Transverse colon (tissue), 4 donors: Measurements from ENCODE around the gene YJEFN3. TPM values are rescaled to one million over a fixed set of nuclear protein-coding genes. Genes with fewer than 3 reads are reported as not detected.

Experiments
- DNase-seq: peaks from one replicate; pipeline ENCODE4 v3.0.0-alpha.2; 2019
- H3K27ac ChIP-seq, 4 donors: fragments of 200-600 bp; sonication (generic); 2 replicates each; pipeline ENCODE4 v1.5.1; 2016 to 2018; ENCODE audit warnings: inconsistent platforms in 4 of 4
- H3K27me3 ChIP-seq: fragments of 200-600 bp; sonication (generic); 2 replicates; pipeline ENCODE4 v1.5.1; 2017; ENCODE audit warnings: inconsistent platforms
- H3K36me3 ChIP-seq, 4 donors: fragments of 200-600 bp; sonication (generic); 2 replicates each; pipeline ENCODE4 v1.5.1; 2017 to 2019; ENCODE audit warnings: inconsistent platforms in 4 of 4
- H3K4me1 ChIP-seq, 4 donors: fragments of 200-600 bp; sonication (generic); 2 replicates each; pipeline ENCODE4 v1.5.1; 2017 to 2020; ENCODE audit warnings: inconsistent platforms in 4 of 4
- H3K4me3 ChIP-seq, 4 donors: fragments of 200-600 bp; sonication (generic); 1 replicate in 1 of 4; 2 replicates in 3 of 4; pipeline versions ENCODE4 v1.5.1 to v1.6.1; 2017 to 2019; ENCODE audit warnings: inconsistent platforms in 4 of 4
- H3K9me3 ChIP-seq, 2 donors: fragments of 200-600 bp; sonication (generic); 2 replicates each; pipeline ENCODE4 v1.5.1; 2017 to 2019; ENCODE audit warnings: inconsistent platforms in 2 of 2
- CTCF ChIP-seq, 5 experiments: fragments of 200-600 bp in 3 of 5; fragments of 450-650 bp in 2 of 5; sonication (generic) in 3 of 5; IDR thresholded peaks; 1 replicate in 2 of 5; 2 replicates in 3 of 5; pipeline ENCODE4 v1.5.1; 2016 to 2017; ENCODE audit warnings: antibody characterized with exemption in 5 of 5, inconsistent platforms in 3 of 5, mild to moderate bottlenecking in 2 of 5, moderate library complexity in 1 of 5
- EP300 ChIP-seq: sonication (generic); formaldehyde crosslinking; IDR thresholded peaks from one replicate; pipeline ENCODE4 v1.6.1; 2017; ENCODE audit warnings: antibody characterized with exemption, low read depth
- POLR2A ChIP-seq: fragments of 450-650 bp; IDR thresholded peaks from one replicate; pipeline ENCODE4 v1.6.1; 2016; ENCODE audit warnings: antibody characterized with exemption, mild to moderate bottlenecking, moderate library complexity
- POLR2AphosphoS5 ChIP-seq, 3 donors: sonication (generic); formaldehyde crosslinking; IDR thresholded peaks; one replicate each; pipeline ENCODE4 v1.6.1; 2016; ENCODE audit warnings: antibody characterized with exemption in 3 of 3
- WGBS, 2 donors: methylation state at CpG; one replicate each; pipeline ENCODE4 v1.1.5; 2018; ENCODE audit warnings: low coverage in 1 of 2; 5-methylcytosine and 5-hydroxymethylcytosine counted together
- in situ Hi-C, 4 donors: fragments of 200-750 bp; cut with MboI; loops; one replicate each; pipeline versions ENCODE4 v1.15.0 to v1.15.1; 2017; ENCODE audit warnings: low sequenced_read_pairs in 3 of 4, low pct_ligation_motif_present in 1 of 4, low pct_unique_long_range_greater_than_20kb in 1 of 4
- intact Hi-C: fragments of 100-400 bp; cut with DNase I; formaldehyde crosslinking; loops from one replicate; pipeline ENCODE4 v1.15.1; 2023; ENCODE audit warnings: low total_unique reads
- total RNA-seq, 4 donors: library from RNA; depleted of rRNA; stranded (reverse); fragments of >200 nt; gene quantifications; one replicate each; pipeline ENCODE4 v1.1.0, GENCODE V29; 2016

The YJEFN3 gene
- total RNA-seq, 4 donors from 2014 or later: 3.5 to 6.0 (median 4.0) TPM

GRCh38 chr19:19537075-19538048, 8.7 kb downstream of the YJEFN3 start:
- H3K27me3 ChIP-seq: peaks cover 59% of the 10 kb centered on the region
- no peak overlapping the region for H3K27ac ChIP-seq
- TF ChIP-seq POLR2A (no peak), CTCF (IDR thresholded peaks at IDR 0.05) (no peak), EP300 (no peak)
- H3K4me1 ChIP-seq: peaks cover 16 to 37% (median 29%) of the 10 kb centered on the region in 4 donors
- DNase-seq: no peak
- WGBS, 2 donors: 27 to 61% methylated on average over 8 to 52 of the region's 59 CpGs
- no peaks in the 10 kb centered on the region for H3K9me3 ChIP-seq
- H3K36me3 ChIP-seq: no peaks in the 10 kb centered on the region
- in situ Hi-C loops: loop anchor here (10.0 to 25.0 kb wide), 4 partner anchors 100 to 750 kb away; partner anchors contain the start of genes GMIP (in 3 of the 4) and LPAR2 (in 1 of the 4)
- peak overlapping the region in 2 of 4 donors; percentile 11 to 26 for H3K4me3 ChIP-seq
- intact Hi-C loops: loop anchor here (10.0 kb wide), 1 partner anchor 417 kb away; no protein-coding TSS in a partner anchor

GRCh38 chr19:19538061-19538784, 9.5 kb downstream of the YJEFN3 start, which contains the start of gene CILP2:
CILP2 (plus strand) TSS chr19:19538265; CDS start chr19:19538350, 85 bp downstream.
- H3K4me3 ChIP-seq: peak within 1 kb of the TSS in 2 of 4 donors; percentile 26 to 39
- in situ Hi-C loops (loop anchor here (10.0 to 25.0 kb wide), 4 partner anchors 99 to 749 kb away; partner anchors contain the start of genes GMIP (in 3 of the 4) and LPAR2 (in 1 of the 4)), intact Hi-C loops (loop anchor here (10.0 kb wide), 1 partner anchor 417 kb away; no protein-coding TSS in a partner anchor)
- H3K36me3 ChIP-seq: no peaks in the 10 kb centered on the region
- no peak within 1 kb of the TSS for H3K27ac ChIP-seq
- peak; percentile 41 for DNase-seq
- H3K27me3 ChIP-seq: peaks cover 66% of the 10 kb centered on the region
- 10% methylated on average over 17 of the region's 56 CpGs; no CpG with 5 or more reads in 1 of the 2 donors for WGBS, 2 donors
- TF ChIP-seq CTCF (IDR thresholded peaks at IDR 0.05) (no peak), POLR2AphosphoS5 (IDR thresholded peaks at IDR 0.05) (no peak), POLR2A (no peak), EP300 (no peak)
- no peaks in the 10 kb centered on the region for H3K9me3 ChIP-seq
- peaks cover 16 to 35% (median 27%) of the 10 kb centered on the region in 4 donors for H3K4me1 ChIP-seq

- Histone ChIP-seq H3K27me3 (peaks cover 71% of the 10 kb centered on the region), H3K4me3 (peak overlapping the region in 1 of 4 donors; percentile 26), H3K36me3 (no peaks in the 10 kb centered on the region), H3K27ac (no peak overlapping the region), H3K9me3 (no peaks in the 10 kb centered on the region), H3K4me1 (peaks cover 16 to 35% (median 27%) of the 10 kb centered on the region in 4 donors)
- TF ChIP-seq POLR2A (no peak), POLR2AphosphoS5 (IDR thresholded peaks at IDR 0.05) (no peak)
- WGBS, 2 donors: 33% methylated on average over 7 of the region's 7 CpGs; no CpG with 5 or more reads in 1 of the 2 donors
- intact Hi-C loops: loop anchor here (10.0 kb wide), 1 partner anchor 416 kb away; no protein-coding TSS in a partner anchor
- in situ Hi-C loops: loop anchor here (10.0 to 25.0 kb wide), 4 partner anchors 99 to 749 kb away; partner anchors contain the start of genes GMIP (in 3 of the 4) and LPAR2 (in 1 of the 4)
- no peak for DNase-seq
Measured at GRCh38 chr19:19538785-19539166, 10.1 kb downstream of the YJEFN3 start.

GRCh38 chr19:19539698-19540063, 11.0 kb downstream of the YJEFN3 start:
- Histone ChIP-seq H3K36me3 (no peaks in the 10 kb centered on the region), H3K4me3 (no peak overlapping the region), H3K4me1 (peaks cover 16 to 35% (median 27%) of the 10 kb centered on the region in 4 donors), H3K27me3 (peaks cover 72% of the 10 kb centered on the region), H3K9me3 (no peaks in the 10 kb centered on the region), H3K27ac (no peak overlapping the region)
- WGBS, 2 donors: 52% methylated on average over 13 of the region's 19 CpGs; no CpG with 5 or more reads in 1 of the 2 donors
- no peak for DNase-seq
- intact Hi-C loops: loop anchor here (10.0 kb wide), 1 partner anchor 415 kb away; no protein-coding TSS in a partner anchor
- in situ Hi-C loops: loop anchor here (10.0 to 25.0 kb wide), 4 partner anchors 98 to 748 kb away; partner anchors contain the start of genes GMIP (in 3 of the 4) and LPAR2 (in 1 of the 4)
- TF ChIP-seq POLR2A (no peak), EP300 (no peak), CTCF (IDR thresholded peaks at IDR 0.05) (no peak), POLR2AphosphoS5 (IDR thresholded peaks at IDR 0.05) (no peak)
